ENCODE data around the gene GMPR2. TPM values are rescaled to one million over a fixed set of nuclear protein-coding genes. Genes with fewer than 3 reads are reported as not detected.
"Not testable (repeated sequence)": the region's sequence is repeated elsewhere in the genome, so short reads cannot be mapped to it uniquely, and the experiment has no call there.

The GMPR2 gene
- total and polyA plus RNA-seq, 2 experiments from 2014 or later: 60.6 to 70.6 TPM

DNA sequence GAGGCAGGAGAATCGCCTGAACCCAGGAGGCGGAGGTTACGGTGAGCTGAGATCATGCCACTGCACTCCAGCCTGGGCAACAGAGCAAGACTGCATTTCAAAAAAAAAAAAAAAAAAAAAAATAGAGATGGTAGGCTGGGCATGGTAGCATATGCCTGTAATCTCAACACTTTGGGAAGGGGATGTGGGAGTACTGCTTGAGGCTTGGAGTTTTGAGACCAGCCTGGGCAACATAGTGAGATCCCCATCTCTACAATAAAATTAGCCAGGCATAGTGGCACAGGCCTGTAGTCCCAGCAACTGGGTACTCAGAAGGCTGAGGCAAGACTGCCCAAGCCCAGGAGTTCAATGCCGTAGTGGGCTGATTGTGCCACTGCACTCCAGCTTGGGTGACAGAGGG is 9.7 kb upstream of the GMPR2 start:
- not testable (repeated sequence) for H3K4me2 ChIP-seq; H3K4me1 ChIP-seq (ENCODE audit: insufficient read depth); H2AFZ ChIP-seq; ATAC-seq; H3K27ac Mint-ChIP-seq; H3K9me3 Mint-ChIP-seq; H3K27ac ChIP-seq (ENCODE audit: low read depth); H3K4me3 Mint-ChIP-seq; H3F3A ChIP-seq (replicated peaks; ENCODE audit: low read depth); DNase-seq (ENCODE audit: low spot score); H3K27me3 Mint-ChIP-seq (ENCODE audit: insufficient read depth, low read depth, poor library complexity); H3K9me2 ChIP-seq (ENCODE audit: insufficient read depth); H3K27me3 ChIP-seq (ENCODE audit: insufficient read depth); H3K4me3 ChIP-seq; H3K4me1 Mint-ChIP-seq
- H3K36me3 ChIP-seq (ENCODE audit: insufficient read depth): peaks cover 12% of the 10 kb centered on the region
- H3K79me2 ChIP-seq (replicated peaks; ENCODE audit: insufficient read depth): peaks cover 89% of the 10 kb centered on the region
- peaks cover 11% of the 10 kb centered on the region for H3K36me3 Mint-ChIP-seq (ENCODE audit: low read depth)
- H4K20me1 ChIP-seq (replicated peaks; ENCODE audit: insufficient read depth): peaks cover 36% of the 10 kb centered on the region

DNA sequence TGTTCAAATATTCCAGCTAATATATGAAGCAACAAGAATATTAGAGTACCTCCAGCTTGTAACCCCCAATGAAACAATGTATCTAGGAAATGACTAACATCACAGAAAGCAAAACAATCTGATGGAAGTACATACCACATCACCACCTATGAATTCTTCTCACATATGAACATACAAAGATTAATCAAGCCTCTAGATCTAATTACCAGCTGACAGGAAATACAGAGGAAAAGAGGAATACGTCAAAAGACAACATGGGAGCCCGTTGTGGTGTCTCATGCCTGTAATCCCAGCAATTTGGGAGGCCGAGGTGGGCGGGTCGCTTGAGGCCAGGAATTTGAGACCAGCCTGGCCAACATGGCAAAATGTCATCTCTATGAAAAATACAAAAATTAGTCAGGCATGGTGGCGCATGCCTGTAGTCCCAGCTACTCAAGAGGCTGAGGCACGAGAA is 8.1 kb upstream of the GMPR2 start:
- no peaks in the 10 kb centered on the region for H3K4me1 ChIP-seq (ENCODE audit: insufficient read depth)
- no peak for DNase-seq (ENCODE audit: low spot score)
- no peaks in the 10 kb centered on the region for H3K4me1 Mint-ChIP-seq
- peaks cover 12% of the 10 kb centered on the region for H3K36me3 ChIP-seq (ENCODE audit: insufficient read depth)
- H3K27me3 Mint-ChIP-seq (ENCODE audit: insufficient read depth, low read depth, poor library complexity): no peaks in the 10 kb centered on the region
- no peak overlapping the region for H2AFZ ChIP-seq
- peaks cover 98% of the 10 kb centered on the region for H3K79me2 ChIP-seq (replicated peaks; ENCODE audit: insufficient read depth)
- no peak overlapping the region for H3K4me3 ChIP-seq
- H3F3A ChIP-seq (replicated peaks; ENCODE audit: low read depth): no peaks in the 10 kb centered on the region
- no peaks in the 10 kb centered on the region for H3K9me2 ChIP-seq (ENCODE audit: insufficient read depth)
- H3K27ac Mint-ChIP-seq: no peak overlapping the region
- H3K4me2 ChIP-seq: no peak overlapping the region
- H3K4me3 Mint-ChIP-seq: no peak overlapping the region
- no peak for ATAC-seq
- H3K9me3 Mint-ChIP-seq: no peaks in the 10 kb centered on the region
- no peaks in the 10 kb centered on the region for H3K27me3 ChIP-seq (ENCODE audit: insufficient read depth)
- peaks cover 40% of the 10 kb centered on the region for H4K20me1 ChIP-seq (replicated peaks; ENCODE audit: insufficient read depth)
- H3K27ac ChIP-seq (ENCODE audit: low read depth): no peak overlapping the region
- peaks cover 9% of the 10 kb centered on the region for H3K36me3 Mint-ChIP-seq (ENCODE audit: low read depth)
- TF ChIP-seq STAT1 (IDR thresholded peaks at IDR 0.05; ENCODE audit: unreplicated experiment) (no peak), CREB1 (CRISPR knock-in tag; IDR thresholded peaks at IDR 0.05; ENCODE audit: low read depth) (no peak), ZNF331 (CRISPR knock-in tag; IDR thresholded peaks at IDR 0.05; ENCODE audit: low read depth) (no peak), JUNB (IDR thresholded peaks at IDR 0.05; ENCODE audit: unreplicated experiment) (no peak), EZH2 (IDR thresholded peaks at IDR 0.05; ENCODE audit: low read depth, unreplicated experiment) (no peak), POLR2AphosphoS5 (IDR thresholded peaks at IDR 0.05; ENCODE audit: low read depth) (no peak)
- TF ChIP-seq, protein P1, sequence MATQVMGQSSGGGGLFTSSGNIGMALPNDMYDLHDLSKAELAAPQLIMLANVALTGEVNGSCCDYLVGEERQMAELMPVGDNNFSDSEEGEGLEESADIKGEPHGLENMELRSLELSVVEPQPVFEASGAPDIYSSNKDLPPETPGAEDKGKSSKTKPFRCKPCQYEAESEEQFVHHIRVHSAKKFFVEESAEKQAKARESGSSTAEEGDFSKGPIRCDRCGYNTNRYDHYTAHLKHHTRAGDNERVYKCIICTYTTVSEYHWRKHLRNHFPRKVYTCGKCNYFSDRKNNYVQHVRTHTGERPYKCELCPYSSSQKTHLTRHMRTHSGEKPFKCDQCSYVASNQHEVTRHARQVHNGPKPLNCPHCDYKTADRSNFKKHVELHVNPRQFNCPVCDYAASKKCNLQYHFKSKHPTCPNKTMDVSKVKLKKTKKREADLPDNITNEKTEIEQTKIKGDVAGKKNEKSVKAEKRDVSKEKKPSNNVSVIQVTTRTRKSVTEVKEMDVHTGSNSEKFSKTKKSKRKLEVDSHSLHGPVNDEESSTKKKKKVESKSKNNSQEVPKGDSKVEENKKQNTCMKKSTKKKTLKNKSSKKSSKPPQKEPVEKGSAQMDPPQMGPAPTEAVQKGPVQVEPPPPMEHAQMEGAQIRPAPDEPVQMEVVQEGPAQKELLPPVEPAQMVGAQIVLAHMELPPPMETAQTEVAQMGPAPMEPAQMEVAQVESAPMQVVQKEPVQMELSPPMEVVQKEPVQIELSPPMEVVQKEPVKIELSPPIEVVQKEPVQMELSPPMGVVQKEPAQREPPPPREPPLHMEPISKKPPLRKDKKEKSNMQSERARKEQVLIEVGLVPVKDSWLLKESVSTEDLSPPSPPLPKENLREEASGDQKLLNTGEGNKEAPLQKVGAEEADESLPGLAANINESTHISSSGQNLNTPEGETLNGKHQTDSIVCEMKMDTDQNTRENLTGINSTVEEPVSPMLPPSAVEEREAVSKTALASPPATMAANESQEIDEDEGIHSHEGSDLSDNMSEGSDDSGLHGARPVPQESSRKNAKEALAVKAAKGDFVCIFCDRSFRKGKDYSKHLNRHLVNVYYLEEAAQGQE (IDR thresholded peaks at IDR 0.05; ENCODE audit: unreplicated experiment): no peak
- TF ChIP-seq, protein P2, sequence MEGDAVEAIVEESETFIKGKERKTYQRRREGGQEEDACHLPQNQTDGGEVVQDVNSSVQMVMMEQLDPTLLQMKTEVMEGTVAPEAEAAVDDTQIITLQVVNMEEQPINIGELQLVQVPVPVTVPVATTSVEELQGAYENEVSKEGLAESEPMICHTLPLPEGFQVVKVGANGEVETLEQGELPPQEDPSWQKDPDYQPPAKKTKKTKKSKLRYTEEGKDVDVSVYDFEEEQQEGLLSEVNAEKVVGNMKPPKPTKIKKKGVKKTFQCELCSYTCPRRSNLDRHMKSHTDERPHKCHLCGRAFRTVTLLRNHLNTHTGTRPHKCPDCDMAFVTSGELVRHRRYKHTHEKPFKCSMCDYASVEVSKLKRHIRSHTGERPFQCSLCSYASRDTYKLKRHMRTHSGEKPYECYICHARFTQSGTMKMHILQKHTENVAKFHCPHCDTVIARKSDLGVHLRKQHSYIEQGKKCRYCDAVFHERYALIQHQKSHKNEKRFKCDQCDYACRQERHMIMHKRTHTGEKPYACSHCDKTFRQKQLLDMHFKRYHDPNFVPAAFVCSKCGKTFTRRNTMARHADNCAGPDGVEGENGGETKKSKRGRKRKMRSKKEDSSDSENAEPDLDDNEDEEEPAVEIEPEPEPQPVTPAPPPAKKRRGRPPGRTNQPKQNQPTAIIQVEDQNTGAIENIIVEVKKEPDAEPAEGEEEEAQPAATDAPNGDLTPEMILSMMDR (conservative IDR thresholded peaks at IDR 0.05; ENCODE audit: low read depth in 2 of 2): no peak
- TF ChIP-seq, protein P3, sequence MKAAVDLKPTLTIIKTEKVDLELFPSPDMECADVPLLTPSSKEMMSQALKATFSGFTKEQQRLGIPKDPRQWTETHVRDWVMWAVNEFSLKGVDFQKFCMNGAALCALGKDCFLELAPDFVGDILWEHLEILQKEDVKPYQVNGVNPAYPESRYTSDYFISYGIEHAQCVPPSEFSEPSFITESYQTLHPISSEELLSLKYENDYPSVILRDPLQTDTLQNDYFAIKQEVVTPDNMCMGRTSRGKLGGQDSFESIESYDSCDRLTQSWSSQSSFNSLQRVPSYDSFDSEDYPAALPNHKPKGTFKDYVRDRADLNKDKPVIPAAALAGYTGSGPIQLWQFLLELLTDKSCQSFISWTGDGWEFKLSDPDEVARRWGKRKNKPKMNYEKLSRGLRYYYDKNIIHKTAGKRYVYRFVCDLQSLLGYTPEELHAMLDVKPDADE (IDR thresholded peaks at IDR 0.05): no peak
- TF ChIP-seq, protein P4, sequence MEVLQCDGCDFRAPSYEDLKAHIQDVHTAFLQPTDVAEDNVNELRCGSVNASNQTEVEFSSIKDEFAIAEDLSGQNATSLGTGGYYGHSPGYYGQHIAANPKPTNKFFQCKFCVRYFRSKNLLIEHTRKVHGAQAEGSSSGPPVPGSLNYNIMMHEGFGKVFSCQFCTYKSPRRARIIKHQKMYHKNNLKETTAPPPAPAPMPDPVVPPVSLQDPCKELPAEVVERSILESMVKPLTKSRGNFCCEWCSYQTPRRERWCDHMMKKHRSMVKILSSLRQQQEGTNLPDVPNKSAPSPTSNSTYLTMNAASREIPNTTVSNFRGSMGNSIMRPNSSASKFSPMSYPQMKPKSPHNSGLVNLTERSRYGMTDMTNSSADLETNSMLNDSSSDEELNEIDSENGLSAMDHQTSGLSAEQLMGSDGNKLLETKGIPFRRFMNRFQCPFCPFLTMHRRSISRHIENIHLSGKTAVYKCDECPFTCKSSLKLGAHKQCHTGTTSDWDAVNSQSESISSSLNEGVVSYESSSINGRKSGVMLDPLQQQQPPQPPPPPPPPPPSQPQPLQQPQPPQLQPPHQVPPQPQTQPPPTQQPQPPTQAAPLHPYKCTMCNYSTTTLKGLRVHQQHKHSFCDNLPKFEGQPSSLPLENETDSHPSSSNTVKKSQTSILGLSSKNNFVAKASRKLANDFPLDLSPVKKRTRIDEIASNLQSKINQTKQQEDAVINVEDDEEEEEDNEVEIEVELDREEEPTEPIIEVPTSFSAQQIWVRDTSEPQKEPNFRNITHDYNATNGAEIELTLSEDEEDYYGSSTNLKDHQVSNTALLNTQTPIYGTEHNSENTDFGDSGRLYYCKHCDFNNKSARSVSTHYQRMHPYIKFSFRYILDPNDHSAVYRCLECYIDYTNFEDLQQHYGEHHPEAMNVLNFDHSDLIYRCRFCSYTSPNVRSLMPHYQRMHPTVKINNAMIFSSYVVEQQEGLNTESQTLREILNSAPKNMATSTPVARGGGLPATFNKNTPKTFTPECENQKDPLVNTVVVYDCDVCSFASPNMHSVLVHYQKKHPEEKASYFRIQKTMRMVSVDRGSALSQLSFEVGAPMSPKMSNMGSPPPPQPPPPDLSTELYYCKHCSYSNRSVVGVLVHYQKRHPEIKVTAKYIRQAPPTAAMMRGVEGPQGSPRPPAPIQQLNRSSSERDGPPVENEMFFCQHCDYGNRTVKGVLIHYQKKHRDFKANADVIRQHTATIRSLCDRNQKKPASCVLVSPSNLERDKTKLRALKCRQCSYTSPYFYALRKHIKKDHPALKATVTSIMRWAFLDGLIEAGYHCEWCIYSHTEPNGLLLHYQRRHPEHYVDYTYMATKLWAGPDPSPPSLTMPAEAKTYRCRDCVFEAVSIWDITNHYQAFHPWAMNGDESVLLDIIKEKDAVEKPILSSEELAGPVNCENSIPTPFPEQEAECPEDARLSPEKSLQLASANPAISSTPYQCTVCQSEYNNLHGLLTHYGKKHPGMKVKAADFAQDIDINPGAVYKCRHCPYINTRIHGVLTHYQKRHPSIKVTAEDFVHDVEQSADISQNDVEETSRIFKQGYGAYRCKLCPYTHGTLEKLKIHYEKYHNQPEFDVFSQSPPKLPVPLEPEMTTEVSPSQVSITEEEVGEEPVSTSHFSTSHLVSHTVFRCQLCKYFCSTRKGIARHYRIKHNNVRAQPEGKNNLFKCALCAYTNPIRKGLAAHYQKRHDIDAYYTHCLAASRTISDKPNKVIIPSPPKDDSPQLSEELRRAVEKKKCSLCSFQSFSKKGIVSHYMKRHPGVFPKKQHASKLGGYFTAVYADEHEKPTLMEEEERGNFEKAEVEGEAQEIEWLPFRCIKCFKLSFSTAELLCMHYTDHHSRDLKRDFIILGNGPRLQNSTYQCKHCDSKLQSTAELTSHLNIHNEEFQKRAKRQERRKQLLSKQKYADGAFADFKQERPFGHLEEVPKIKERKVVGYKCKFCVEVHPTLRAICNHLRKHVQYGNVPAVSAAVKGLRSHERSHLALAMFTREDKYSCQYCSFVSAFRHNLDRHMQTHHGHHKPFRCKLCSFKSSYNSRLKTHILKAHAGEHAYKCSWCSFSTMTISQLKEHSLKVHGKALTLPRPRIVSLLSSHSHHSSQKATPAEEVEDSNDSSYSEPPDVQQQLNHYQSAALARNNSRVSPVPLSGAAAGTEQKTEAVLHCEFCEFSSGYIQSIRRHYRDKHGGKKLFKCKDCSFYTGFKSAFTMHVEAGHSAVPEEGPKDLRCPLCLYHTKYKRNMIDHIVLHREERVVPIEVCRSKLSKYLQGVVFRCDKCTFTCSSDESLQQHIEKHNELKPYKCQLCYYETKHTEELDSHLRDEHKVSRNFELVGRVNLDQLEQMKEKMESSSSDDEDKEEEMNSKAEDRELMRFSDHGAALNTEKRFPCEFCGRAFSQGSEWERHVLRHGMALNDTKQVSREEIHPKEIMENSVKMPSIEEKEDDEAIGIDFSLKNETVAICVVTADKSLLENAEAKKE (CRISPR knock-in tag; IDR thresholded peaks at IDR 0.05): no peak
